Stimulated activated CD8-positive, alpha-beta memory T cell treated with anti-CD3 and anti-CD28 coated beads, Interleukin-12 subunit alpha, Interleukin-12 subunit beta, amount 100 ng/mL, for 24 hours (primary cell): ENCODE data around the gene ALDOA.

Experiments
- DNase-seq: peaks from one replicate; pipeline ENCODE4 v3.0.0-alpha.2; 2020; ENCODE audit errors: extremely low read depth

The ALDOA gene

GRCh38 chr16:30041841-30042240, 23.7 kb upstream of the ALDOA start:
- no peak for DNase-seq

GRCh38 chr16:30046178-30046577, 19.4 kb upstream of the ALDOA start:
- no peak for DNase-seq

- no peak for DNase-seq
These were observed 19.0 kb upstream of the ALDOA start for GRCh38 chr16:30046588-30046987.

GRCh38 chr16:30049871-30050270, 15.7 kb upstream of the ALDOA start:
- no peak for DNase-seq

- no peak for DNase-seq
These were observed 14.0 kb upstream of the ALDOA start for GRCh38 chr16:30051518-30051917.

GRCh38 chr16:30052671-30053372, 12.7 kb upstream of the ALDOA start:
- DNase-seq, result peak; percentile 78

- DNase-seq, result no peak
These were observed 12.1 kb upstream of the ALDOA start for GRCh38 chr16:30053376-30054015.

- no peak for DNase-seq
These were observed 11.1 kb upstream of the ALDOA start for GRCh38 chr16:30054451-30054850.

GRCh38 chr16:30054959-30055553, 10.5 kb upstream of the ALDOA start:
- no peak for DNase-seq

GRCh38 chr16:30060346-30060745, 5.2 kb upstream of the ALDOA start:
- no peak for DNase-seq

- DNase-seq, result no peak
These were observed 4.6 kb upstream of the ALDOA start for GRCh38 chr16:30060836-30061554.

GRCh38 chr16:30063278-30063892, 2.2 kb upstream of the ALDOA start:
- DNase-seq, result no peak

GRCh38 chr16:30063893-30064728, 1.4 kb upstream of the ALDOA start:
- DNase-seq, result no peak

- DNase-seq, result no peak
These were observed 845 bp upstream of the ALDOA start for GRCh38 chr16:30064729-30065101.

GRCh38 chr16:30065943-30066760, 592 bp downstream of the ALDOA start:
- no peak for DNase-seq

- DNase-seq, result no peak
These were observed 1.4 kb downstream of the ALDOA start for GRCh38 chr16:30066761-30067583.

GRCh38 chr16:30067584-30067916, 2.0 kb downstream of the ALDOA start:
- DNase-seq, result no peak

GRCh38 chr16:30068333-30068732, 2.8 kb downstream of the ALDOA start:
- DNase-seq, result no peak

- DNase-seq, result no peak
These were observed 3.4 kb downstream of the ALDOA start for GRCh38 chr16:30068750-30069610.
